Parathyroid adenoma (tissue), 2 donors: Measurements from ENCODE around the gene PARD3B.
A peak's percentile ranks its signal among the peaks of the same experiment; 100 is the strongest.

Experiments
- H2AFZ ChIP-seq: fragments of 300-600 bp; sonication (generic); one replicate; pipeline ENCODE4 v1.7.0; 2017; ENCODE audit warnings: antibody characterized with exemption, mild to moderate bottlenecking
- H3K27ac ChIP-seq: fragments of 300-600 bp; sonication (generic); one replicate; pipeline ENCODE4 v1.7.0; 2017
- H3K27me3 ChIP-seq: fragments of 300-600 bp; sonication (generic); one replicate; pipeline ENCODE4 v1.7.0; 2017; ENCODE audit warnings: low read length; ENCODE audit not compliant: control insufficient read depth, insufficient read depth
- H3K36me3 ChIP-seq: fragments of 300-600 bp; sonication (generic); one replicate; pipeline ENCODE4 v1.7.0; 2017; ENCODE audit warnings: low read length; ENCODE audit not compliant: control insufficient read depth, insufficient read depth
- H3K4me1 ChIP-seq: fragments of 300-600 bp; sonication (generic); one replicate; pipeline ENCODE4 v1.7.0; 2017; ENCODE audit warnings: control low read depth
- H3K4me2 ChIP-seq: fragments of 300-600 bp; sonication (generic); one replicate; pipeline ENCODE4 v1.7.0; 2017; ENCODE audit warnings: low read length
- H3K4me3 ChIP-seq: fragments of 300-600 bp; sonication (generic); one replicate; pipeline ENCODE4 v1.7.0; 2017; ENCODE audit warnings: low read depth, low read length
- H3K79me2 ChIP-seq: fragments of 300-600 bp; sonication (generic); one replicate; pipeline ENCODE4 v1.7.0; 2017; ENCODE audit warnings: control low read depth
- H3K9ac ChIP-seq: fragments of 300-600 bp; sonication (generic); one replicate; pipeline ENCODE4 v1.7.0; 2017; ENCODE audit warnings: mild to moderate bottlenecking
- H3K9me3 ChIP-seq: fragments of 300-600 bp; sonication (generic); one replicate; pipeline ENCODE4 v1.7.0; 2017; ENCODE audit warnings: low read length; ENCODE audit not compliant: control insufficient read depth
- TF ChIP-seq, protein P1 (sequence below): fragments of 300-600 bp; sonication (generic); IDR thresholded peaks from one replicate; pipeline ENCODE4 v1.7.0; 2017; ENCODE audit warnings: antibody characterized with exemption, mild to moderate bottlenecking
- donor health status: primary hyperparathyroidism.

Gene PARD3B

DNA sequence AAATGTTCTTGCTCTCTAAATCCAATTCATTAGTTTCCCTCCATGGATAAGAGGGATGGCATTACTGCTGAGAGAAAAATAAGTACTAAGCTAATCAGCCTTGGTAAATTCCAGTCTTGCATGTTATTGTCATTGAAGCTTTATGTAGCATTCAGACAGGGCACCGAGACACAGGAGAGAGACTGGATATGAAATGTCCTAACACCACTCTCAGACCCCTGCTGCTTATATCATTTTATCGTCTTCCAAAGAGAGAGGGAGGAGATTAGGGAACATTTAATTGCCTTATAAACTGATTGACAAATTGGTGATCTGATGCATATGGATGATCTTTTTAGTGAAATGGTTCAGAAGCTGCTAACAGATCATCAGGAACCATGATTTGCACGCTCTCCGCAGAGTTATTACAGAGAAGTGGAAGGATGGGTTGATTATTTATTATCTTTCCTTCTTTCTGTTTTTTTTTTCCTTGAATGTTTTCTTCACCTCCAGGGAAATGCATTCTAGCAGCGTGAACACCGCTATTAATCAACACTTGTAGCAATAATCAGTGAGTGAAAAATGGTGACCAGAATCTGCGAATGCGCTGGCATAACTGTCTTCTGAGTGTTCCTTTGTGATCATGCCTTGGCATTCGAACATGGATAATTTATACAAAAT is 986.3 kb downstream of the PARD3B start:
- Histone ChIP-seq H3K9me3 (no peaks in the 10 kb centered on the region), H3K79me2 (no peaks in the 10 kb centered on the region), H3K9ac (no peak overlapping the region), H3K27ac (no peak overlapping the region), H3K4me1 (no peaks in the 10 kb centered on the region), H2AFZ (no peak overlapping the region), H3K4me2 (no peak overlapping the region), H3K4me3 (no peak overlapping the region), H3K36me3 (no peaks in the 10 kb centered on the region), H3K27me3 (no peaks in the 10 kb centered on the region)
- TF ChIP-seq, protein P1, sequence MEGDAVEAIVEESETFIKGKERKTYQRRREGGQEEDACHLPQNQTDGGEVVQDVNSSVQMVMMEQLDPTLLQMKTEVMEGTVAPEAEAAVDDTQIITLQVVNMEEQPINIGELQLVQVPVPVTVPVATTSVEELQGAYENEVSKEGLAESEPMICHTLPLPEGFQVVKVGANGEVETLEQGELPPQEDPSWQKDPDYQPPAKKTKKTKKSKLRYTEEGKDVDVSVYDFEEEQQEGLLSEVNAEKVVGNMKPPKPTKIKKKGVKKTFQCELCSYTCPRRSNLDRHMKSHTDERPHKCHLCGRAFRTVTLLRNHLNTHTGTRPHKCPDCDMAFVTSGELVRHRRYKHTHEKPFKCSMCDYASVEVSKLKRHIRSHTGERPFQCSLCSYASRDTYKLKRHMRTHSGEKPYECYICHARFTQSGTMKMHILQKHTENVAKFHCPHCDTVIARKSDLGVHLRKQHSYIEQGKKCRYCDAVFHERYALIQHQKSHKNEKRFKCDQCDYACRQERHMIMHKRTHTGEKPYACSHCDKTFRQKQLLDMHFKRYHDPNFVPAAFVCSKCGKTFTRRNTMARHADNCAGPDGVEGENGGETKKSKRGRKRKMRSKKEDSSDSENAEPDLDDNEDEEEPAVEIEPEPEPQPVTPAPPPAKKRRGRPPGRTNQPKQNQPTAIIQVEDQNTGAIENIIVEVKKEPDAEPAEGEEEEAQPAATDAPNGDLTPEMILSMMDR, result no peak

DNA sequence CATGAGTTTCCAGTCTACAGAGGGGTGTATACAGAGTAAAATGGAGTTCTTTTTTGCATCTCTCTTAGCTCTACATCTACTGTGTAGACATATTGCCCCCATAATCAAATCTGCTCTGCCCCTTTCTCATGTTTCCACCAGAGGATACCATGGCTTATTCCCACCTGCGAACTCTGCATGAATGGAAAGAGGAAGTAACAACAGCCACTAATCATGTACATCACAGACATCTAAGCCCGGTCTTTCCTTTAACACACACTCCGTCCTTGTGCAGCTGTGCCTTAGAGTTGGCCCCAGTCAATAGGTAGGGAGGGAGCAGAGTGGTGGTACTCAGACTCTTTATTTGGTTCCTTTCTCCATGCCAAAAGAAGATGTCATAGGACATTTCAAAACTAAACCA is 989.7 kb downstream of the PARD3B start:
- peaks cover 5% of the 10 kb centered on the region for H3K4me1 ChIP-seq
- no peaks in the 10 kb centered on the region for H3K27me3 ChIP-seq
- H3K36me3 ChIP-seq, result no peaks in the 10 kb centered on the region
- no peak overlapping the region for H3K9ac ChIP-seq
- no peak overlapping the region for H2AFZ ChIP-seq
- TF ChIP-seq, protein P1, result no peak
- no peaks in the 10 kb centered on the region for H3K9me3 ChIP-seq
- no peak overlapping the region for H3K4me2 ChIP-seq
- H3K4me3 ChIP-seq, result no peak overlapping the region
- H3K79me2 ChIP-seq, result no peaks in the 10 kb centered on the region
- H3K27ac ChIP-seq, result no peak overlapping the region

DNA sequence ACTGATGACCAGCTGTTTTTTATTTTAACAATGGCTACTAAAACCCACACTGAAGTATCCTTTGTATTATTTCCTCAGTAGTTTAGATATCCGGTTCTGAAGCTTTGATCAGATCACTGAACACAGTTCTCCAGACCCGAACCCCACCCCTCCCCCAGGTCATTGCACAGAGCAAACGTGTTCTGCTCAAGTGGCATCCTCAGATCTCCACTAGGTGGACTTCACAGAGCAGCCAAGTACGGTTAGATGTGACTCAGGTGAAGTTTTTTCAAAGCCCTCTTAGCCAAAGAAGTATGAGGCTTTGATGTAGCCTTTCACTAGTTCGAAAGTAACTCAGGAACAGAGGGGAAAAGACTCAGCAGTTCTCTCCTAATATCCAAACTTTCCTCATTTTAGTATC is 994.3 kb downstream of the PARD3B start:
- H3K27me3 ChIP-seq, result no peaks in the 10 kb centered on the region
- H3K9me3 ChIP-seq, result no peaks in the 10 kb centered on the region
- no peaks in the 10 kb centered on the region for H3K79me2 ChIP-seq
- peak overlapping the region; percentile 5 for H2AFZ ChIP-seq
- no peak overlapping the region for H3K27ac ChIP-seq
- peaks cover 9% of the 10 kb centered on the region for H3K4me1 ChIP-seq
- H3K36me3 ChIP-seq, result no peaks in the 10 kb centered on the region
- H3K4me3 ChIP-seq, result no peak overlapping the region
- no peak overlapping the region for H3K9ac ChIP-seq
- TF ChIP-seq, protein P1, result no peak
- H3K4me2 ChIP-seq, result no peak overlapping the region

DNA sequence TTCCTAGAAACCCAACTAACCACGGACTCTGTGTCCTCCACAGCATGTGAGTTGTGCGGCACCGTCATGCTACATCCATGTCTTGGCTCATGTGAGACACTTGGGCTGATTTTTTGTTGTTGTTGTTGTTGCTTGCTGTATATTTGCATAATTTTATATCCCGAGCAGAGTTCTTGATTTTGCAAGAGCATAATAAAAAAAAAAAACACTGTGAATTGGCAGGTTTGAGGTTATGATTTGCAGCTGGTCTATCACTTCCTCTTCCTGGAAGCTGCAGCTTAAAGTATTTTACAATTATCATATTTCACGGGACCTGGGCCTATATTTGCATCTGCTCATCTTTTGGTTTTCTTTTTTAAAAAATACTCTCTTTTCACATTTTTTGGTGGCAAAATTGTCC is 994.8 kb downstream of the PARD3B start:
- Histone ChIP-seq H3K9me3 (no peaks in the 10 kb centered on the region), H3K9ac (no peak overlapping the region), H3K4me2 (no peak overlapping the region), H3K79me2 (no peaks in the 10 kb centered on the region), H3K4me1 (peaks cover 9% of the 10 kb centered on the region), H3K4me3 (no peak overlapping the region), H3K27me3 (no peaks in the 10 kb centered on the region), H3K27ac (no peak overlapping the region), H2AFZ (no peak overlapping the region), H3K36me3 (no peaks in the 10 kb centered on the region)
- TF ChIP-seq, protein P1, result no peak

DNA sequence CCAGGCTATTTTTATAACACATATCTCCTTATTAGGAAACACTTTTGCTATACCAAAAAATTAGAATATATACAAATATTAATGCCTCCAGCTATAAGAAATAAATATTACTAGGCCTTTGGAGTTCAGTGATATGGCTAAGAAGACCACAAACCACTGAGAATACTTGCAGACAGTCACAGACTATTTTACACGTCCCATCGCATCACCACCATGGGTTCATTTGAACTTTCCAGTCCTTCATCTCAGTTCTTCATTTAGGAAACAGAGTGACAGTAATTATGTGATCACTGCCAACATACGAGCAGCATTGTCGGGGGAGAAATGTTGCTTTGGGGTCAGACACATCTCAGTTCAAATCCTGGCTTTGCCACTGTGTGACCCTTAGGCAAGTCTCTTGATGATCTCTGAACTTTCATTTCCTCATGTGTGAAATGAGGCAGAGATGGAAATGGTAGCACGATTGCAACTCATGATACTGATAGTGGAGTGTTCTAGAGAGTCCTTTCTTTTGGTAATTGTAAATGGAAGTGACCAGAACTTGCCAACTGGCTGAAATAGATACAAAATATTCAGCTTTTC is 998.1 kb downstream of the PARD3B start:
- no peak overlapping the region for H3K4me3 ChIP-seq
- H3K9me3 ChIP-seq, result no peaks in the 10 kb centered on the region
- H2AFZ ChIP-seq, result no peak overlapping the region
- no peak overlapping the region for H3K9ac ChIP-seq
- TF ChIP-seq, protein P1, result no peak
- H3K4me2 ChIP-seq, result no peak overlapping the region
- H3K27me3 ChIP-seq, result no peaks in the 10 kb centered on the region
- H3K36me3 ChIP-seq, result no peaks in the 10 kb centered on the region
- no peak overlapping the region for H3K27ac ChIP-seq
- H3K4me1 ChIP-seq, result peaks cover 9% of the 10 kb centered on the region
- no peaks in the 10 kb centered on the region for H3K79me2 ChIP-seq
